ENCODE data around the gene CERCAM. TPM values are rescaled to one million over a fixed set of nuclear protein-coding genes. Genes with fewer than 3 reads are reported as not detected.
"Not testable (repeated sequence)": the region's sequence is repeated elsewhere in the genome, so short reads cannot be mapped to it uniquely, and the experiment has no call there.

Gene CERCAM
- polyA plus RNA-seq, 1 donor (not counting 4 experiments of a cell fraction or from before 2014, with no cell fraction given) = 15.9 TPM

GRCh38 chr9:128422783-128423150 lies 2.1 kb downstream of the CERCAM start:
- FAIRE-seq = no peak
- no peak overlapping the region for H3K4me3 ChIP-seq (ENCODE audit: control insufficient read depth in 2 of 3, extremely low read depth in 1 of 3, insufficient read depth in 2 of 3, low read depth in 1 of 3, low read length in 3 of 3)
- DNase-seq (ENCODE audit: low read depth, low spot score) = no peak
- no peak for TF ChIP-seq CTCF (optimal IDR thresholded peaks at IDR 0.05 in 1 of 3, IDR thresholded peaks at IDR 0.05 in 1 of 3, conservative IDR thresholded peaks at IDR 0.05 in 1 of 3; ENCODE audit: extremely low read depth in 1 of 3, insufficient read depth in 2 of 3, low read length in 3 of 3)
- TF ChIP-seq EZH2 (IDR thresholded peaks at IDR 0.05; ENCODE audit: low read length) = no peak
- H3K27ac ChIP-seq (ENCODE audit: control insufficient read depth, insufficient read depth, low read length) = no peak overlapping the region
- no peak overlapping the region for H2AFZ ChIP-seq (ENCODE audit: control insufficient read depth, low read length)
- peak overlapping the region; percentile 3 for H3K4me2 ChIP-seq (ENCODE audit: control insufficient read depth, extremely low read depth, insufficient read depth, low read depth, low read length)
- H4K20me1 ChIP-seq (ENCODE audit: control insufficient read depth, extremely low read depth, insufficient read depth, low read length) = no peaks in the 10 kb centered on the region
- H3K4me1 ChIP-seq (ENCODE audit: control insufficient read depth, extremely low read depth, insufficient read depth, low read length) = peaks cover 33% of the 10 kb centered on the region
- H3K79me2 ChIP-seq (ENCODE audit: control insufficient read depth, insufficient read depth, low read length) = no peaks in the 10 kb centered on the region
- H3K9me1 ChIP-seq (ENCODE audit: control insufficient read depth, extremely low read depth, insufficient read depth, low read length) = no peaks in the 10 kb centered on the region
- no peaks in the 10 kb centered on the region for H3K27me3 ChIP-seq (ENCODE audit: control insufficient read depth, extremely low read depth, insufficient read depth, low read length)
- dilution Hi-C loops (cut with MboI; ENCODE audit: extremely low pct_ligation_motif_present, low sequenced_read_pairs) = no loop called here
- no peaks in the 10 kb centered on the region for H3K9me3 ChIP-seq (ENCODE audit: control insufficient read depth, low read depth, low read length)
- H3K36me3 ChIP-seq (ENCODE audit: control insufficient read depth in 2 of 2, extremely low read depth in 1 of 2, insufficient read depth in 2 of 2, low read length in 2 of 2) = peaks cover 0 to 4% of the 10 kb centered on the region in 2 experiments
- H3K9ac ChIP-seq (ENCODE audit: control insufficient read depth, extremely low read depth, insufficient read depth, low read length) = no peak overlapping the region

GRCh38 chr9:128423356-128423755 lies 2.7 kb downstream of the CERCAM start:
- Histone ChIP-seq H3K4me1 (ENCODE audit: control insufficient read depth, extremely low read depth, insufficient read depth, low read length) (peaks cover 33% of the 10 kb centered on the region), H3K4me2 (ENCODE audit: control insufficient read depth, extremely low read depth, insufficient read depth, low read depth, low read length) (peak overlapping the region; percentile 35)
- dilution Hi-C loops (cut with MboI; ENCODE audit: extremely low pct_ligation_motif_present, low sequenced_read_pairs); FAIRE-seq; H3K36me3 ChIP-seq (ENCODE audit: control insufficient read depth in 2 of 2, extremely low read depth in 1 of 2, insufficient read depth in 2 of 2, low read length in 2 of 2); H3K9ac ChIP-seq (ENCODE audit: control insufficient read depth, extremely low read depth, insufficient read depth, low read length); H3K79me2 ChIP-seq (ENCODE audit: control insufficient read depth, insufficient read depth, low read length); H3K27ac ChIP-seq (ENCODE audit: control insufficient read depth, insufficient read depth, low read length); H3K9me3 ChIP-seq (ENCODE audit: control insufficient read depth, low read depth, low read length); H3K27me3 ChIP-seq (ENCODE audit: control insufficient read depth, extremely low read depth, insufficient read depth, low read length); H2AFZ ChIP-seq (ENCODE audit: control insufficient read depth, low read length); H4K20me1 ChIP-seq (ENCODE audit: control insufficient read depth, extremely low read depth, insufficient read depth, low read length); DNase-seq (ENCODE audit: low read depth, low spot score); H3K9me1 ChIP-seq (ENCODE audit: control insufficient read depth, extremely low read depth, insufficient read depth, low read length); H3K4me3 ChIP-seq (ENCODE audit: control insufficient read depth in 2 of 3, extremely low read depth in 1 of 3, insufficient read depth in 2 of 3, low read depth in 1 of 3, low read length in 3 of 3): not testable (repeated sequence)

GRCh38 chr9:128424268-128424780 lies 3.7 kb downstream of the CERCAM start:
- Histone ChIP-seq H3K4me3 (ENCODE audit: control insufficient read depth in 2 of 3, extremely low read depth in 1 of 3, insufficient read depth in 2 of 3, low read depth in 1 of 3, low read length in 3 of 3) (no peak overlapping the region), H3K9me3 (ENCODE audit: control insufficient read depth, low read depth, low read length) (no peaks in the 10 kb centered on the region), H3K27me3 (ENCODE audit: control insufficient read depth, extremely low read depth, insufficient read depth, low read length) (no peaks in the 10 kb centered on the region), H3K9me1 (ENCODE audit: control insufficient read depth, extremely low read depth, insufficient read depth, low read length) (no peaks in the 10 kb centered on the region), H4K20me1 (ENCODE audit: control insufficient read depth, extremely low read depth, insufficient read depth, low read length) (no peaks in the 10 kb centered on the region), H3K36me3 (ENCODE audit: control insufficient read depth in 2 of 2, extremely low read depth in 1 of 2, insufficient read depth in 2 of 2, low read length in 2 of 2) (peaks cover 0 to 8% of the 10 kb centered on the region in 2 experiments), H3K27ac (ENCODE audit: control insufficient read depth, insufficient read depth, low read length) (no peak overlapping the region), H3K9ac (ENCODE audit: control insufficient read depth, extremely low read depth, insufficient read depth, low read length) (no peak overlapping the region), H2AFZ (ENCODE audit: control insufficient read depth, low read length) (no peak overlapping the region), H3K4me2 (ENCODE audit: control insufficient read depth, extremely low read depth, insufficient read depth, low read depth, low read length) (no peak overlapping the region), H3K4me1 (ENCODE audit: control insufficient read depth, extremely low read depth, insufficient read depth, low read length) (peaks cover 27% of the 10 kb centered on the region), H3K79me2 (ENCODE audit: control insufficient read depth, insufficient read depth, low read length) (no peaks in the 10 kb centered on the region)
- no peak for TF ChIP-seq EZH2 (IDR thresholded peaks at IDR 0.05; ENCODE audit: low read length)
- no peak for TF ChIP-seq CTCF (optimal IDR thresholded peaks at IDR 0.05 in 1 of 3, IDR thresholded peaks at IDR 0.05 in 1 of 3, conservative IDR thresholded peaks at IDR 0.05 in 1 of 3; ENCODE audit: extremely low read depth in 1 of 3, insufficient read depth in 2 of 3, low read length in 3 of 3)
- dilution Hi-C loops (cut with MboI; ENCODE audit: extremely low pct_ligation_motif_present, low sequenced_read_pairs) = no loop called here
- FAIRE-seq = no peak
- DNase-seq (ENCODE audit: low read depth, low spot score) = no peak

Measured in keratinocyte (primary cell).